A549 (cell line): ENCODE data around the gene CACNA2D4. TPM values are rescaled to one million over a fixed set of nuclear protein-coding genes. Genes with fewer than 3 reads are reported as not detected.
A peak's percentile ranks its signal among the peaks of the same experiment; 100 is the strongest.

Source experiments
- ATAC-seq, 2 experiments: fragments of 200-7000 bp in 1 of 2; fragments of >200 bp in 1 of 2; cut with Nextera tagmentation in 1 of 2; cut with Tn5 transposase in 1 of 2; 3 replicates each; pipeline versions ENCODE4 v1.8.0 to v1.9.1; 2018 to 2020; ENCODE audit warnings: mild to moderate bottlenecking in 1 of 2, moderate library complexity in 1 of 2
- CTCF ChIA-PET: fragments of 300-600 bp; sonication (Branson Sonifier 250); formaldehyde crosslinking; extraction: SDS; loops from one replicate; lab custom pipeline; 2021; ENCODE audit warnings: antibody characterized with exemption, inconsistent platforms; lab: Yijun Ruan, JAX
- POLR2A ChIA-PET: fragments of 350-600 bp; formaldehyde crosslinking; extraction: SDS; loops from one replicate; lab custom pipeline; 2021; ENCODE audit warnings: antibody characterized with exemption, inconsistent platforms; lab: Yijun Ruan, JAX
- DNase-seq, 2 experiments: peaks; one replicate each; pipeline versions ENCODE4 v3.0.0 to v3.0.0-alpha.2; 2011 to 2016; ENCODE audit warnings: low read depth in 1 of 2, low spot score in 1 of 2
- FAIRE-seq: peaks from 2 replicates; lab custom pipeline; 2011; peaks lifted over from hg19 to GRCh38; lab: Jason Lieb, UNC
- H3K27ac ChIP-seq, 2 experiments: fragments of >200 bp; sonication (Bioruptor Twin); formaldehyde crosslinking; 3 replicates each; pipeline ENCODE4 v1.5.1; 2016 to 2017
- H3K4me1 ChIP-seq: fragments of >200 bp; sonication (Bioruptor Twin); formaldehyde crosslinking; 3 replicates; pipeline ENCODE4 v1.6.1; 2016
- H3K4me2 ChIP-seq: fragments of >200 bp; sonication (Bioruptor Twin); formaldehyde crosslinking; 3 replicates; pipeline ENCODE4 v1.6.1; 2016
- H3K4me3 ChIP-seq: fragments of >200 bp; sonication (Bioruptor Twin); formaldehyde crosslinking; 3 replicates; pipeline ENCODE4 v1.5.1; 2016
- H3K9me3 ChIP-seq: fragments of >200 bp; sonication (Bioruptor Twin); formaldehyde crosslinking; 3 replicates; pipeline ENCODE4 v1.6.1; 2016
- CHD2 ChIP-seq: fragments of 150-350 bp; IDR thresholded peaks from 2 replicates; pipeline ENCODE4 v1.6.1; 2014; ENCODE audit warnings: low read length; ENCODE audit not compliant: partially characterized antibody
- CHD4 ChIP-seq: fragments of 200-600 bp; sonication (generic); IDR thresholded peaks from 2 replicates; pipeline ENCODE4 v1.6.1; 2016; ENCODE audit warnings: antibody characterized with exemption, mild to moderate bottlenecking, borderline replicate concordance
- EHF ChIP-seq: fragments of 250-450 bp; sonication (Bioruptor Pico); IDR thresholded peaks from 2 replicates; pipeline ENCODE4 v1.5.0; 2020; ENCODE audit warnings: mild to moderate bottlenecking
- EHMT2 ChIP-seq: fragments of 200-600 bp; sonication (generic); IDR thresholded peaks from 2 replicates; pipeline ENCODE4 v1.6.1; 2016; ENCODE audit warnings: antibody characterized with exemption, low read depth, mild to moderate bottlenecking, moderate library complexity
- HES2 ChIP-seq: fragments of >200 bp; sonication (Bioruptor Twin); formaldehyde crosslinking; IDR thresholded peaks from 2 replicates; pipeline ENCODE4 v1.6.1; 2016
- HMGXB4 ChIP-seq: fragments of 250-450 bp; sonication (Bioruptor Pico); IDR thresholded peaks from 2 replicates; pipeline ENCODE4 v1.5.0; 2021; ENCODE audit warnings: mild to moderate bottlenecking, moderate library complexity, borderline replicate concordance
- HOXA7 ChIP-seq: fragments of 250-450 bp; sonication (Bioruptor Pico); IDR thresholded peaks from 2 replicates; pipeline ENCODE4 v1.5.0; 2020; ENCODE audit warnings: mild to moderate bottlenecking, moderate library complexity
- HOXB5 ChIP-seq: fragments of 250-450 bp; sonication (Bioruptor Pico); IDR thresholded peaks from 2 replicates; pipeline ENCODE4 v1.5.0; 2020; ENCODE audit warnings: mild to moderate bottlenecking, moderate library complexity
- KDM5A ChIP-seq: fragments of 200-600 bp; sonication (generic); IDR thresholded peaks from 2 replicates; pipeline ENCODE4 v1.6.1; 2016; ENCODE audit warnings: antibody characterized with exemption, mild to moderate bottlenecking
- MAFK ChIP-seq: fragments of 450-650 bp; IDR thresholded peaks from 2 replicates; pipeline ENCODE4 v1.6.1; 2014; ENCODE audit not compliant: partially characterized antibody
- NPAS2 ChIP-seq: fragments of 250-450 bp; sonication (Bioruptor Pico); IDR thresholded peaks from 2 replicates; pipeline ENCODE4 v1.8.0; 2022; ENCODE audit warnings: mild to moderate bottlenecking, moderate library complexity, borderline replicate concordance
- RAD21 ChIP-seq, 2 experiments: fragments of >200 bp in 1 of 2; sonication (Bioruptor Twin) in 1 of 2; formaldehyde crosslinking in 1 of 2; IDR thresholded peaks in 1 of 2; conservative IDR thresholded peaks in 1 of 2; 2 replicates in 1 of 2; 3 replicates in 1 of 2; pipeline ENCODE4 v1.6.1; 2012 to 2018; ENCODE audit warnings: inconsistent platforms in 1 of 2
- REST ChIP-seq: fragments of 200-600 bp; sonication (generic); IDR thresholded peaks from 2 replicates; pipeline ENCODE4 v1.6.1; 2016; ENCODE audit warnings: antibody characterized with exemption, mild to moderate bottlenecking, moderate library complexity
- RFX5 ChIP-seq: fragments of 450-650 bp; IDR thresholded peaks from 2 replicates; pipeline ENCODE4 v1.7.1; 2014; ENCODE audit warnings: antibody characterized with exemption, mild to moderate bottlenecking, moderate library complexity
- RNF2 ChIP-seq: fragments of 200-600 bp; sonication (generic); IDR thresholded peaks from 2 replicates; pipeline ENCODE4 v1.6.1; 2016; ENCODE audit warnings: low read depth, mild to moderate bottlenecking, antibody characterized with exemption, moderate library complexity, borderline replicate concordance
- TP53 ChIP-seq: fragments of 250-450 bp; sonication (Bioruptor Pico); IDR thresholded peaks from 2 replicates; pipeline ENCODE4 v1.5.0; 2021; ENCODE audit warnings: mild to moderate bottlenecking, moderate library complexity
- ZSCAN20 ChIP-seq: fragments of 250-450 bp; sonication (Bioruptor Pico); IDR thresholded peaks from 2 replicates; pipeline ENCODE4 v1.8.0; 2022; ENCODE audit warnings: mild to moderate bottlenecking, moderate library complexity
- WGBS: methylation state at CpG from one replicate; pipeline ENCODE4 v1.1.6; 2017; ENCODE audit errors: missing lambda C conversion rate; 5-methylcytosine and 5-hydroxymethylcytosine counted together
- polyA plus RNA-seq, 4 experiments: library from polyadenylated mRNA; depleted of rRNA in 3 of 4; stranded (reverse); fragments of >200 nt; fragmentation: RNase III in 1 of 4; extraction: RNeasy Plus Mini Kit Qiagen cat#74134 plus additional on column Dnase treatment in 1 of 4; gene quantifications; 2 replicates in 3 of 4; 3 replicates in 1 of 4; pipeline ENCODE4 v1.2.3, GENCODE V29; 2011 to 2017

CACNA2D4 gene
- polyA plus RNA-seq, 2 of the 4 experiments (the other 2 are of a cell fraction): not detected

- Histone ChIP-seq H3K4me2 (no peak overlapping the region), H3K9me3 (peaks cover 23% of the 10 kb centered on the region), H3K4me3 (no peak overlapping the region), H3K4me1 (no peaks in the 10 kb centered on the region), H3K27ac (no peak overlapping the region)
- no peak for ATAC-seq
- no peak for DNase-seq
- CTCF ChIA-PET: no interaction called here
- WGBS: 92% methylated on average over 22 of the region's 26 CpGs
- POLR2A ChIA-PET: no interaction called here
- TF ChIP-seq ZSCAN20 (CRISPR knock-in tag) (no peak), HMGXB4 (CRISPR knock-in tag) (no peak), NPAS2 (no peak), HOXA7 (CRISPR knock-in tag) (no peak)
- no peak for FAIRE-seq
Measured at GRCh38 chr12:1908758-1909157, 9.7 kb downstream of the CACNA2D4 start.

- H3K4me2 ChIP-seq: peak overlapping the region; percentile 67
- ATAC-seq (peak; percentile 37 to 78; a peak in 3 of 6 replicates), FAIRE-seq (no peak), DNase-seq (peak in 1 of 2 experiments; percentile 63)
- H3K27ac ChIP-seq: no peak overlapping the region
- 0 out of 3 replicates have a peak overlapping the region, but pooled peaks have one; percentile 19 for H3K4me3 ChIP-seq
- H3K9me3 ChIP-seq: peaks cover 31% of the 10 kb centered on the region
- WGBS: 44% methylated on average over 54 of the region's 67 CpGs
- CTCF ChIA-PET: interaction anchor here (2.0 kb wide), 1 partner anchor 31 kb away, joined by 4 read pairs; no protein-coding TSS in a partner anchor
- POLR2A ChIA-PET: no interaction called here
- TF ChIP-seq RNF2: no peak
- TF ChIP-seq KDM5A: no peak
- TF ChIP-seq CHD2: no peak
- no peak for TF ChIP-seq HES2
- no peak for TF ChIP-seq REST
- no peak for TF ChIP-seq RFX5
- TF ChIP-seq TP53 (CRISPR knock-in tag): no peak
- TF ChIP-seq RAD21 (conservative IDR thresholded peaks at IDR 0.05 in 1 of 2, IDR thresholded peaks at IDR 0.05 in 1 of 2): no peak
- TF ChIP-seq EHF (CRISPR knock-in tag): no peak
- no peak for TF ChIP-seq MAFK
- no peak for TF ChIP-seq EHMT2
- no peak for TF ChIP-seq HOXB5 (CRISPR knock-in tag)
- TF ChIP-seq CHD4: no peak
- no peak for TF ChIP-seq ZSCAN20 (CRISPR knock-in tag)
- no peaks in the 10 kb centered on the region for H3K4me1 ChIP-seq
Measured at GRCh38 chr12:1907652-1908611, 10.5 kb downstream of the CACNA2D4 start.
